Heart right ventricle (tissue), 16 donors: Measurements from ENCODE around the gene MYO1G. TPM values are rescaled to one million over a fixed set of nuclear protein-coding genes. Genes with fewer than 3 reads are reported as not detected.
A peak's percentile ranks its signal among the peaks of the same experiment; 100 is the strongest.

ENCODE experiments used
- ATAC-seq, 8 donors: fragments of 200-7000 bp; cut with Tn5 transposase; one replicate each; pipeline ENCODE4 v1.9.1; 2020; ENCODE audit warnings: mild to moderate bottlenecking in 8 of 8, moderate library complexity in 8 of 8, moderate number of reproducible peaks in 1 of 8
- DNase-seq, 2 donors: peaks; one replicate each; pipeline ENCODE4 v3.0.0-alpha.2; 2020
- H3K27ac ChIP-seq, 10 donors: fragments of 200-600 bp; sonication (generic) in 2 of 10; one replicate each; pipeline versions ENCODE4 v1.5.0 to v1.8.0; 2020 to 2022; ENCODE audit warnings: mild to moderate bottlenecking in 3 of 10
- H3K27me3 ChIP-seq, 7 donors: fragments of 200-600 bp; one replicate each; pipeline ENCODE4 v1.8.0; 2021 to 2022; ENCODE audit warnings: mild to moderate bottlenecking in 2 of 7
- H3K36me3 ChIP-seq, 9 donors: fragments of 200-600 bp; sonication (generic) in 1 of 9; one replicate each; pipeline versions ENCODE4 v1.5.0 to v1.8.0; 2020 to 2022; ENCODE audit warnings: mild to moderate bottlenecking in 2 of 9
- H3K4me1 ChIP-seq, 9 donors: fragments of 200-600 bp; sonication (generic) in 1 of 9; one replicate each; pipeline versions ENCODE4 v1.5.0 to v1.8.0; 2020 to 2022; ENCODE audit warnings: mild to moderate bottlenecking in 4 of 9
- H3K4me3 ChIP-seq, 10 donors: fragments of 200-600 bp; sonication (generic) in 2 of 10; one replicate each; pipeline versions ENCODE4 v1.5.0 to v1.8.0; 2020 to 2022; ENCODE audit warnings: mild to moderate bottlenecking in 7 of 10, moderate library complexity in 2 of 10
- H3K9me3 ChIP-seq, 11 donors: fragments of 200-600 bp in 10 of 11; sonication (generic) in 2 of 11; one replicate each; pipeline versions ENCODE4 v1.5.0 to v1.8.0; 2013 to 2022; ENCODE audit warnings: mild to moderate bottlenecking in 2 of 11, control low read depth in 1 of 11, moderate library complexity in 1 of 11
- WGBS, 2 donors: extraction: QIAGEN DNeasy Blood & Tissue Kit; methylation state at CpG; one replicate each; pipeline ENCODE4 v1.1.7; 2013; ENCODE audit warnings: inconsistent platforms in 1 of 2; 5-methylcytosine and 5-hydroxymethylcytosine counted together
- intact Hi-C, 10 donors: fragments of 100-400 bp; cut with DNase I; formaldehyde crosslinking; loops; one replicate each; pipeline versions ENCODE4 v1.11.1 to v1.14.2; 2022
- polyA plus RNA-seq, 2 donors: library from polyadenylated mRNA; stranded (reverse); fragments of 200-250 nt; gene quantifications; one replicate each; pipeline ENCODE4 v1.2.3, GENCODE V29; 2013
- total RNA-seq, 10 donors: library from RNA; stranded (reverse); fragmentation: NEBNext Ultra II Directional in 3 of 10; extraction: Animal tissue kit (Norgen Biotek cat#: 25700) in 3 of 10; gene quantifications; one replicate each; pipeline versions ENCODE4 v1.2.1 to v1.2.4, GENCODE V29; 2021 to 2023
- TF ChIP-seq, protein P1 (sequence below), 9 donors: fragments of 200-600 bp; sonication (generic) in 2 of 9; IDR thresholded peaks; one replicate each; pipeline versions ENCODE4 v1.5.0 to v1.8.0; 2021 to 2022; ENCODE audit warnings: antibody characterized with exemption in 9 of 9, mild to moderate bottlenecking in 5 of 9, moderate library complexity in 1 of 9
- donor health status: Arrhythmogenic right ventricular cardiomyopathy.
- donor health status: ischemic (EF 13 %, LVEDD 7.1; RV severe dilation, severe dysfunction).
- donor health status: healthy with polysubstance abuse.
- donor health status: DM: no; HTN: yes; CAD: no.
- donor health status: DM: no; HTN: no; CAD: no.
- donor health status: ischemic (EF 25% LVEDD 6.9; RV normal size, moderate dysfunction).
- donor health status: ischemic (EF 25% LVEDD 5.7; RV mildly dilated, moderate dysfunction).
- donor health status: healthy.
- donor health status: DM: yes; HTN: yes; CAD: no.
- donor health status: Ischemic cardiomyopathy.
- donor health status: ischemic (EF 35%, LVEDD 5.7; RV mildly dilated, moderate dysfunction).
- donor health status: nonischemic (EF 11% LVEDD 7.7; RV severe dilation, severe dysfunction).
- donor health status: DM: yes; HTN: yes; CAD: no.
- donor health status: PGD.
- donor health status: ischemic (EF 29% LVEDD 5.4; RV normal size, mild dysfunction).
- donor health status: nonischemic (EF 23%, LVEDD 6.1; RV moderate dilation, normal function).

The MYO1G gene
- total and polyA plus RNA-seq, 12 donors = 0.30 to 11.0 (median 0.70) TPM

DNA sequence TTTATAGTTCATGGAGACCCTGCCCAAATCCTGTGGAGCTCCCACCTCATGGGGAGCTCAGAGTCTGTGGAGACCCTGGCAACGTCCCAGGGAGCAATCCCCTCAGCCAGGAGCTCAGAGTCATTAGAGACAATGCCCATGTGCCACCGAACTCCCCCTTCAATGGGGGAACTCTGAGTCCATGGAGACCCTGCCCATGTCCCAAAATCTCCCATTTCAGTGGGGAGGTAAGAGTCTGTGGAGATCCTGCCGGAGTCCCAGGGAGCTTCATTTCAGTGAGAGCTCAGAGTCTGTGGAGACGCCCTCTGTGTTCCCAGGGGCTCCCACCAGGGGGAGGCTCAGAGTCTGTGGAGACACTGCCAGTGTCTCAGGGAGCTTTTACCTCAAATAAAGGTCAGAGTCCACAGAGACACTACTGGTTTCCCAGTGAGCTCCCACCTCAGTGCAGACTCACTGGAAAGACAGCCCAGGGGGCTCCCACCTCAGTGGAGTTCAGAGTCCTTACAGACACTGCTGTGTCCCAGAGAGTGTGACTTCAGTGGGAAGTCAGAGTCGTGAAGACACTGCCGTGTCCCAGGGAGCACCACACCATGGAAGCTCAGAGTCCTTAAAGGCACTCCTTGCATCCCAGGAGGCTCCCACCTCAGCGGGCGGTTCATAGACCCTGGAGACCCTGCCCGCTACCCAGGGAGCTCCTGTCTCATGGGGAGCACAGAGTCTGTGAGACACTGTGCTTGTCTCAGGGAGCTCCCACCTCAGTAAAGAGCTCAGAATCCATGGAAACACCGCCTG, 5.0 kb downstream of the MYO1G start:
- intact Hi-C loops = loop anchor here in 8 of 10 donors (1.0 to 5.0 kb wide), 5 partner anchors 138 to 163 kb away; partner anchors contain the start of gene TBRG4 (in 1 of the 8)
- ATAC-seq = peak in 6 of 8 donors; percentile 39 to 72 (median 56)
- 74 to 78% methylated on average over 10 of the region's 10 CpGs for WGBS, 2 donors

DNA sequence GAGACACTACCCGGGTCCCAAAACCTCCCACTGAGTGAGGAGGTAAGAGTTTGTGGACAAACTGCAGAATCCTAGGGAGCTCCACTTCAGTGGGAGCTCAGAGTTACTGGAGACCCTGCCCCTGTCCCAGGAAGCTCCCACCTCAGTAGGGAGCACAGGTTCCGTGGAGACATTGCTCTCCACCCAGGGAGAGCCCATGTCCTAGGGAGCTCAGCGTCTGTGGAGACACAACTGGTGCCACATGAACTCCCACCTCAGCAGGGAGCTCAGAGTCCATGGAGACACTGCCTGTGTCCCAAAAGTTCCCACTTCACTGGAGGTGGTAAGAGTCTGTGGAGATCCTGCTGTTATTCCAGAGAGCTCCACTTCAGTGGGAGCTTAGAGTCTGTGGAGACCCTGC, 6.3 kb downstream of the MYO1G start:
- ATAC-seq (no peak), DNase-seq (no peak)
- intact Hi-C loops = loop anchor here in 6 of 10 donors (2.0 to 5.0 kb wide), 4 partner anchors 140 to 165 kb away; partner anchors contain the start of gene TBRG4 (in 1 of the 6)
- Histone ChIP-seq H3K36me3 (peaks cover 0 to 79% (median 0%) of the 10 kb centered on the region in 9 donors), H3K4me1 (peaks cover 0 to 24% (median 0%) of the 10 kb centered on the region in 9 donors), H3K4me3 (no peak overlapping the region), H3K9me3 (no peaks in the 10 kb centered on the region), H3K27ac (no peak overlapping the region), H3K27me3 (no peaks in the 10 kb centered on the region)
- 78 to 82% methylated on average over 3 of the region's 3 CpGs for WGBS, 2 donors
- TF ChIP-seq, protein P1, sequence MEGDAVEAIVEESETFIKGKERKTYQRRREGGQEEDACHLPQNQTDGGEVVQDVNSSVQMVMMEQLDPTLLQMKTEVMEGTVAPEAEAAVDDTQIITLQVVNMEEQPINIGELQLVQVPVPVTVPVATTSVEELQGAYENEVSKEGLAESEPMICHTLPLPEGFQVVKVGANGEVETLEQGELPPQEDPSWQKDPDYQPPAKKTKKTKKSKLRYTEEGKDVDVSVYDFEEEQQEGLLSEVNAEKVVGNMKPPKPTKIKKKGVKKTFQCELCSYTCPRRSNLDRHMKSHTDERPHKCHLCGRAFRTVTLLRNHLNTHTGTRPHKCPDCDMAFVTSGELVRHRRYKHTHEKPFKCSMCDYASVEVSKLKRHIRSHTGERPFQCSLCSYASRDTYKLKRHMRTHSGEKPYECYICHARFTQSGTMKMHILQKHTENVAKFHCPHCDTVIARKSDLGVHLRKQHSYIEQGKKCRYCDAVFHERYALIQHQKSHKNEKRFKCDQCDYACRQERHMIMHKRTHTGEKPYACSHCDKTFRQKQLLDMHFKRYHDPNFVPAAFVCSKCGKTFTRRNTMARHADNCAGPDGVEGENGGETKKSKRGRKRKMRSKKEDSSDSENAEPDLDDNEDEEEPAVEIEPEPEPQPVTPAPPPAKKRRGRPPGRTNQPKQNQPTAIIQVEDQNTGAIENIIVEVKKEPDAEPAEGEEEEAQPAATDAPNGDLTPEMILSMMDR (IDR thresholded peaks at IDR 0.05) = no peak

More for the DNA sequence above, 5.0 kb downstream of the MYO1G start:
- TF ChIP-seq, protein P1 (IDR thresholded peaks at IDR 0.05) = peak; percentile 43 to 72 (median 61)
- H3K4me3 ChIP-seq = no peak overlapping the region
- H3K27ac ChIP-seq = no peak overlapping the region
- H3K9me3 ChIP-seq = no peaks in the 10 kb centered on the region
- no peaks in the 10 kb centered on the region for H3K27me3 ChIP-seq
- DNase-seq = peak in 1 of 2 donors; percentile 57
- peaks cover 0 to 34% (median 0%) of the 10 kb centered on the region in 9 donors for H3K4me1 ChIP-seq
- H3K36me3 ChIP-seq = peaks cover 0 to 69% (median 0%) of the 10 kb centered on the region in 9 donors

DNA sequence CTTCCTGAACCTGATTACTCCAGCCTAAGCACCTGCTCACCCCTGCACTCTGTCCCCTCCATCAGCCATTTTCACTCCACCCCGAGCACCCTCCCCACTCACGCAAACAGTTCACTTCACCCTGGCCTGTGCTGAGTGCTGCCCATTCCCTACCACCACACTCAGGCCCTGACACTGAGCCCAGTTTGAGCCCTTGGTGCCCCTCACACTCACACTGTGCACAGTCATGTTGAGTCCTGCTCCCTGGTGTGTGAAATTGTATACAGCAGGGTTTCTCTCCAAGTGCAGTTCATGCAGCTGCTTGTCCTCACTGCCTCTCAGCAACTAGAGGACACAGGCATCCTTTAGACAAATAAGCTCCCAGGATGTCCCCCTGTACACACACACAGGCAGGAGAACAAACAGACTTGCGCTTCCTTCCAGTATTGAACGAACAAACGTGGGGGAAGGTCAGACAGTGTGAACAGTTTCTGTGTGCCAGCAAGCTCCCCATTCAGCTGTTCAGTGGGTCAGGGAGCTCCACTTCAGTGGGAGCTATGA, 6.8 kb downstream of the MYO1G start:
- intact Hi-C loops = loop anchor here in 6 of 10 donors (2.0 to 5.0 kb wide), 4 partner anchors 140 to 165 kb away; partner anchors contain the start of gene TBRG4 (in 1 of the 6)
- no peak overlapping the region for H3K27ac ChIP-seq

More for the DNA sequence above, 6.8 kb downstream of the MYO1G start:
- peaks cover 0 to 82% (median 0%) of the 10 kb centered on the region in 9 donors for H3K36me3 ChIP-seq
- H3K4me3 ChIP-seq = no peak overlapping the region
- no peaks in the 10 kb centered on the region for H3K9me3 ChIP-seq
- DNase-seq (no peak), ATAC-seq (no peak)
- 72 to 74% methylated on average over 5 of the region's 5 CpGs for WGBS, 2 donors
- peaks cover 0 to 18% (median 0%) of the 10 kb centered on the region in 9 donors for H3K4me1 ChIP-seq
- no peaks in the 10 kb centered on the region for H3K27me3 ChIP-seq
- TF ChIP-seq, protein P1 (IDR thresholded peaks at IDR 0.05) = no peak
